ENCODE results near the gene ZCWPW1.

- TF ChIP-seq CTCF (conservative IDR thresholded peaks at IDR 0.05 in 1 of 2, IDR thresholded peaks at IDR 0.05 in 1 of 2; ENCODE audit: extremely low read depth in 1 of 2, insufficient read depth in 1 of 2, low read depth in 1 of 2, low read length in 2 of 2) (no peak), EZH2 (IDR thresholded peaks at IDR 0.05; ENCODE audit: borderline replicate concordance, low read length) (no peak)
These were observed 16.1 kb upstream of the ZCWPW1 start for GRCh38 chr7:100444311-100445278.
